ENCODE data around the gene MRS2. TPM values are rescaled to one million over a fixed set of nuclear protein-coding genes. Genes with fewer than 3 reads are reported as not detected.

MRS2 gene
- total RNA-seq, 2 donors from 2014 or later: 17.9 to 20.2 TPM

GRCh38 chr6:24385536-24386269 lies 17.0 kb upstream of the MRS2 start:
- no peaks in the 10 kb centered on the region for H3K4me1 ChIP-seq (ENCODE audit: control insufficient read depth in 1 of 2, low read depth in 2 of 2)
- H3K36me3 ChIP-seq: no peaks in the 10 kb centered on the region
- no peak for TF ChIP-seq CTCF (IDR thresholded peaks at IDR 0.05)
- ATAC-seq (ENCODE audit: insufficient number of reproducible peaks, low FRiP score, low read depth) (no peak), DNase-seq (ENCODE audit: low spot score) (no peak)
- no peaks in the 10 kb centered on the region for H3K9me3 ChIP-seq
- no peak overlapping the region for H3K4me3 ChIP-seq
- H3K27me3 ChIP-seq (replicated peaks; ENCODE audit: insufficient read depth): no peaks in the 10 kb centered on the region
- no peak overlapping the region for H3K27ac ChIP-seq

- H3K27ac ChIP-seq: no peak overlapping the region
- H3K36me3 ChIP-seq: no peaks in the 10 kb centered on the region
- no peaks in the 10 kb centered on the region for H3K4me1 ChIP-seq (ENCODE audit: control insufficient read depth in 1 of 2, low read depth in 2 of 2)
- ATAC-seq (ENCODE audit: insufficient number of reproducible peaks, low FRiP score, low read depth) (no peak), DNase-seq (ENCODE audit: low spot score) (no peak)
- TF ChIP-seq CTCF (IDR thresholded peaks at IDR 0.05): no peak
- H3K9me3 ChIP-seq: no peaks in the 10 kb centered on the region
- no peaks in the 10 kb centered on the region for H3K27me3 ChIP-seq (replicated peaks; ENCODE audit: insufficient read depth)
- H3K4me3 ChIP-seq: no peak overlapping the region
Observed at GRCh38 chr6:24387818-24388217, 14.9 kb upstream of the MRS2 start.

- Histone ChIP-seq H3K27ac (no peak overlapping the region), H3K36me3 (no peaks in the 10 kb centered on the region), H3K4me1 (ENCODE audit: control insufficient read depth in 1 of 2, low read depth in 2 of 2) (no peaks in the 10 kb centered on the region), H3K27me3 (replicated peaks; ENCODE audit: insufficient read depth) (no peaks in the 10 kb centered on the region), H3K9me3 (no peaks in the 10 kb centered on the region), H3K4me3 (no peak overlapping the region)
- DNase-seq (ENCODE audit: low spot score) (no peak), ATAC-seq (ENCODE audit: insufficient number of reproducible peaks, low FRiP score, low read depth) (no peak)
- TF ChIP-seq CTCF (IDR thresholded peaks at IDR 0.05): no peak
Observed at GRCh38 chr6:24391208-24391607, 11.5 kb upstream of the MRS2 start.

- H3K4me1 ChIP-seq (ENCODE audit: control insufficient read depth in 1 of 2, low read depth in 2 of 2): no peaks in the 10 kb centered on the region
- no peak overlapping the region for H3K27ac ChIP-seq
- no peak overlapping the region for H3K4me3 ChIP-seq
- ATAC-seq (ENCODE audit: insufficient number of reproducible peaks, low FRiP score, low read depth) (no peak), DNase-seq (ENCODE audit: low spot score) (no peak)
- H3K27me3 ChIP-seq (replicated peaks; ENCODE audit: insufficient read depth): no peaks in the 10 kb centered on the region
- TF ChIP-seq CTCF (IDR thresholded peaks at IDR 0.05): no peak
- peaks cover 3% of the 10 kb centered on the region for H3K9me3 ChIP-seq
- no peaks in the 10 kb centered on the region for H3K36me3 ChIP-seq
Observed at GRCh38 chr6:24391756-24392405, 10.9 kb upstream of the MRS2 start.

GRCh38 chr6:24394061-24394779 lies 8.5 kb upstream of the MRS2 start:
- no peak for ATAC-seq (ENCODE audit: insufficient number of reproducible peaks, low FRiP score, low read depth)
- no peaks in the 10 kb centered on the region for H3K4me1 ChIP-seq (ENCODE audit: control insufficient read depth in 1 of 2, low read depth in 2 of 2)
- H3K4me3 ChIP-seq: no peak overlapping the region
- no peak for DNase-seq (ENCODE audit: low spot score)
- no peaks in the 10 kb centered on the region for H3K27me3 ChIP-seq (replicated peaks; ENCODE audit: insufficient read depth)
- TF ChIP-seq CTCF (IDR thresholded peaks at IDR 0.05): no peak
- H3K9me3 ChIP-seq: peaks cover 3% of the 10 kb centered on the region
- H3K36me3 ChIP-seq: no peaks in the 10 kb centered on the region
- no peak overlapping the region for H3K27ac ChIP-seq
